HG03095 (cell line): Measurements from ENCODE around the gene FAM25G.

Experiments used
- ATAC-seq: cut with Tn5 transposase; IDR thresholded peaks from one replicate; pipeline ENCODE4 v1.9.1; 2021; ENCODE audit warnings: moderate library complexity; ENCODE audit not compliant: unreplicated experiment

FAM25G gene

DNA sequence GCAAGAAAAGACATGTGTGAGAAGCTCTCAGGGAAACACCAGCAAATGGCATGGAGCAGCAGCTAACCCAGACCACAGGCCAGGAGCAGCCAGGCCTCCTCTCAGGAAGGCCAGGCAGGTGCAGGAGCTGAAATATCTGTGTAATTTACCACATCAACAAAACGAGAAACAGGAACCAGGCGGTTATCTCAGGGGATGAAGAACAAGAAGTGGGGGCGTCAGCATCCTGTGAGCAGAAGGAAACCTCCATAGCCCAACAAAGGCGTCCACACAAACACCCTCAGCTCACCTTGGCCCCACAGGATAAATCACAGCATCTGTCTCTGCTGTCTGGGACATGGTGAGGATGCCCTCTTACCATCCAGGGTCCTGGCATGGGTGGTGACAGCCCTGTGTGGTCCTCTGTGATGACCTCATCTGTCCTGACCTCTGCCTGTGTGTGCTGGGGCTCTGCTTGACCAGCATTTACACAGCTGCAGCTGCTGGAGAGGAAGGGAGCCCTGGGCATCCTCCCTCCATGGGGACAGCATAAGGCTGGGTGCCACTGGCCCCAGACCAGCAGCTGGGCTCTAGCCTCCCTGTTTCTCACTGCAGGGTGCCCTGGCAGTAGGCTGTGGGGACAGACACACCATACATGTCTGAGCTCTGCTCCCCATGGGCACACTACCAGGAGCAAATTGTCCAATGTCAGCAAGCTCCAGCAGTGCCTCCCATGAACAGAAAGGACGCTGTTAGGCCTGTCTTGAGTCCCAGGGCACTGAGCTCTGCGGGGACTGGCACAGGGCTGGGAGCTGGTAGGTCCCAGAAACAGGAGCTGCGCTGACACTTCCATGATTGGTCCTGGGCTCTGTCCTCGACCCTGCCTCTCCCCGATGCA is 42.2 kb downstream of the FAM25G start:
- no peak for ATAC-seq

DNA sequence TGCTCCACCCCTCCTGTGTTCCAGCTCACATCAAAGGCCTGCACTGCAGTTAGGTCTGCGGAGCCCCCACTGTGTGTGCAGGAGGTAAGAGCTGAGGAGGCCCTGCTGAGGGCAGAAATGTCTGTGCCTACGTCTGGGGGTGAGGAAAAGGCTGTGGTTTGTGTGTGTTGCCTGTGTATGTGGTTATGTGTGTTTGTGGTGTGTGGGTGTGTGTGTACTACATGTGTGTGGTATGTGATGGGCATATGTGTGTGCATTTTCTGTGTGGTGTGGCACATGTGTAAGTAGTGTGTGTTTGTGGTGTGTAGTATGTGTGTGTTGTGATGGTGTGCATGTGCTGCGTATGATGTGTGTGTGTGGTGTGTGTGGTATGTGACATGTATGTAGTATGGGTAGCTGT is 43.8 kb downstream of the FAM25G start:
- no peak for ATAC-seq

GRCh38 chr10:47447209-47447608 is 44.3 kb downstream of the FAM25G start:
- ATAC-seq: no peak

DNA sequence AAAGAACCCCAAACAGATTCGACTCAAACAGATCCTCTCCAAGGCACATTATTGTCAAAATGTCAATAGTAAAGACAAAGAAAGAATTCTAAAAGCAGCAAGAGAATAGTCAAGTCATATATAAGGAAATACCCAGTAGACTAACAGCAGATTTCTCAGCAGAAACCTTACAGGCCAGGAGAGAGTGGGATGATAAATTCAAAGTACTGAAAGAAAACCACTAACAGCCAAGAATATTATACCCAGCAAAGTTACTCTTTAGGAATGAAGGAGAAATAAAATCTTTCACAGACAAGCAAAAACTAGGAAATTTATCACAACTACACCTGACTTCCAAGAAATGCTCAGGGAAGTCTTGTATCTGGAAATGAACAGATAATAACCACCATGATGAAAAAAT is 45.8 kb downstream of the FAM25G start:
- no peak for ATAC-seq

DNA sequence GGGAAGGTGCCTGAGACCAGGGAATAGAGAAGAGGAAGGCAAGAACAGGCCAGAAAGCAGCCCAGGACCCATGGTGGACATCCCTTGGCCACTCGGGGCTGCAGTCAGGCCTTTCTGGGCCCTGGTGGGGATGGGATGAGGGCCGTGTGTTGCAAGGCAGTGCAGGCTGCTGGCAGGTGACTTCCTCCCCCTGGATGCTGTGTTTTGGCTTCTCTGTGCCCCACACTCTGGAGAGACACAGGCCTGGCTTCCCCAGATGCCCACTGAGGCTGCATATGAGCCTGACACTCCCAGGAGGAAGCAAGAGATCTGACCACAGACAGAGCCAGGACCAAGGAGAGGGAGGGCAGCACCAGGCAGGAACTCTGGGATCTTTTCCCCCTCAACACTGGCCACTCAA is 47.5 kb downstream of the FAM25G start:
- ATAC-seq: no peak

- no peak for ATAC-seq
These were observed 48.4 kb downstream of the FAM25G start for GRCh38 chr10:47443145-47443544.

DNA sequence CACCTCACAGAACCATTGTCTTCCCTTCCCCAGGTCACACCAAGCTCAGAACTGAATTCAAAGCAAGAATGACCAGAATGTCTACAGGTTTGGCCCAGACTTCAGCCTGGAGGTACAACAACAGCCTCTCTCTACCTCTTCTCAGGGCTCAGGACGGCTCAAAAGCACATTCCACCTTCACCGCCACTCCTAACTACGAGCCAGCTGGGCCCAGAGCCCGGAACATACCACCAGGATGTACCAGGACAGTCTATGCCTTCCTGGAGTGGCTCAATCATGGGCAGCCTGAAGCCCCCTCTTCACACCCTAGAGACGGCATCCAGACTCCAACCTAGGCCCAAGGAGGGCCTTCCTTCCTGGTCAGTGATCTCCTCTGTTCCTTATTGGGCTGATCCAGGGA is 49.1 kb downstream of the FAM25G start:
- no peak for ATAC-seq

- ATAC-seq: no peak
These were observed 49.6 kb downstream of the FAM25G start for GRCh38 chr10:47441938-47442337.

DNA sequence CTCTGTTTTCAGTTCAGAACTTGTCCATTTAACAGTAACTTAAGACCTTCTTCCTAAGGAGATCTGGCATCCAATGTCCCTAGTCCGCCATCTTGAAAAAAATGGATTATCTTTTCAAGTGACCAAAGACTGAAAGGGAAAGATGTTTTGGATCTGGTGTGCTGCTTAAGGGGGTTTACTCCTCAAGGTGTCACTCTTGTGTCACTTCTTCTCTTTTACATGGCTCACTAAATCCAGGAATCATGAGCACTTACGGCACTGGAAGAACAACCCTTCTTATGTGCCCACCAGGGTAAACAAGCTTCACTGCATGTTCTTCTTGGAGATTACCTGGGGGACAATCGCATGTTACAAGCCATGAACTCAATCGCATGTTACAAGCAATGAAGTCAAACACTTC is 51.3 kb downstream of the FAM25G start:
- ATAC-seq: no peak

GRCh38 chr10:47438857-47439474 is 52.5 kb downstream of the FAM25G start:
- ATAC-seq: no peak
